Pons (tissue), 1 donor: Measurements from ENCODE around the gene DLG2.
"Not testable (repeated sequence)": the region's sequence is repeated elsewhere in the genome, so short reads cannot be mapped to it uniquely, and the experiment has no call there.

Experiments
- DNase-seq: peaks from one replicate; pipeline ENCODE4 v3.0.0-alpha.2; 2016; ENCODE audit warnings: low spot score

The DLG2 gene

GRCh38 chr11:83455356-83455755 is 2171.8 kb downstream of the DLG2 start:
- no peak for DNase-seq

GRCh38 chr11:83454674-83455073 is 2172.5 kb downstream of the DLG2 start:
- DNase-seq = no peak

- DNase-seq = no peak
Observed at GRCh38 chr11:83449338-83449913, 2177.7 kb downstream of the DLG2 start.

- no peak for DNase-seq
Observed at GRCh38 chr11:83448686-83449085, 2178.5 kb downstream of the DLG2 start.

GRCh38 chr11:83443880-83444279 is 2183.3 kb downstream of the DLG2 start:
- DNase-seq = not testable (repeated sequence)

GRCh38 chr11:83441601-83442000 is 2185.5 kb downstream of the DLG2 start:
- no peak for DNase-seq

- no peak for DNase-seq
Observed at GRCh38 chr11:83441171-83441570, 2186.0 kb downstream of the DLG2 start.

GRCh38 chr11:83438438-83438837 is 2188.7 kb downstream of the DLG2 start:
- peak; percentile 69 for DNase-seq

GRCh38 chr11:83437939-83438338 is 2189.2 kb downstream of the DLG2 start:
- DNase-seq = no peak

GRCh38 chr11:83436855-83437254 is 2190.3 kb downstream of the DLG2 start:
- no peak for DNase-seq

GRCh38 chr11:83434812-83435211 is 2192.3 kb downstream of the DLG2 start:
- not testable (repeated sequence) for DNase-seq

GRCh38 chr11:83427943-83428342 is 2199.2 kb downstream of the DLG2 start:
- no peak for DNase-seq

GRCh38 chr11:83427501-83427900 is 2199.6 kb downstream of the DLG2 start:
- no peak for DNase-seq

- DNase-seq = no peak
Observed at GRCh38 chr11:83425137-83425466, 2202.0 kb downstream of the DLG2 start.

GRCh38 chr11:83424376-83425136 is 2202.6 kb downstream of the DLG2 start:
- no peak for DNase-seq

GRCh38 chr11:83422641-83423040 is 2204.5 kb downstream of the DLG2 start:
- DNase-seq = not testable (repeated sequence)

GRCh38 chr11:83410605-83411565 is 2216.3 kb downstream of the DLG2 start:
- DNase-seq = peak; percentile 14

GRCh38 chr11:83409891-83410290 is 2217.3 kb downstream of the DLG2 start:
- DNase-seq = peak; percentile 24

GRCh38 chr11:83409476-83409875 is 2217.7 kb downstream of the DLG2 start:
- no peak for DNase-seq

GRCh38 chr11:83408946-83409345 is 2218.2 kb downstream of the DLG2 start:
- no peak for DNase-seq
